IMR-90 (cell line): Measurements from ENCODE around the gene CCDC137.
A peak's percentile ranks its signal among the peaks of the same experiment; 100 is the strongest.

ENCODE experiments used
- BHLHE40 ChIP-seq: fragments of 150-350 bp; IDR thresholded peaks from 2 replicates; pipeline ENCODE4 v1.6.1; 2016; ENCODE audit warnings: mild to moderate bottlenecking, low read depth, low read length
- CEBPB ChIP-seq: IDR thresholded peaks from 2 replicates; pipeline ENCODE4 v1.6.1; 2012; ENCODE audit warnings: low read depth, low read length, improper control_type of control experiment
- CHD1 ChIP-seq: IDR thresholded peaks from 2 replicates; pipeline ENCODE4 v1.6.1; 2012; ENCODE audit warnings: low read depth, low read length, improper control_type of control experiment
- FOS ChIP-seq: fragments of 150-350 bp; IDR thresholded peaks from 2 replicates; pipeline ENCODE4 v1.6.1; 2016; ENCODE audit warnings: low read depth, low read length
- MAFK ChIP-seq: IDR thresholded peaks from 2 replicates; pipeline ENCODE4 v1.6.1; 2012; ENCODE audit warnings: low read depth, low read length, improper control_type of control experiment
- MAZ ChIP-seq: IDR thresholded peaks from 2 replicates; pipeline ENCODE4 v1.6.1; 2012; ENCODE audit warnings: low read depth, mild to moderate bottlenecking, low read length, improper control_type of control experiment, moderate library complexity, borderline replicate concordance
- MXI1 ChIP-seq: IDR thresholded peaks from 2 replicates; pipeline ENCODE4 v1.6.1; 2012; ENCODE audit warnings: low read depth, mild to moderate bottlenecking, low read length, moderate library complexity, borderline replicate concordance
- NFE2L2 ChIP-seq: fragments of 150-350 bp; IDR thresholded peaks from 2 replicates; pipeline ENCODE4 v1.6.1; 2016; ENCODE audit warnings: low read depth, mild to moderate bottlenecking, low read length
- POLR2A ChIP-seq: IDR thresholded peaks from 2 replicates; pipeline ENCODE4 v1.6.1; 2012; ENCODE audit warnings: mild to moderate bottlenecking, low read depth, low read length
- RAD21 ChIP-seq: IDR thresholded peaks from 2 replicates; pipeline ENCODE4 v1.6.1; 2012; ENCODE audit warnings: low read length, improper control_type of control experiment
- RCOR1 ChIP-seq: IDR thresholded peaks from 2 replicates; pipeline ENCODE4 v1.6.1; 2012; ENCODE audit warnings: mild to moderate bottlenecking, low read length, improper control_type of control experiment; ENCODE audit not compliant: insufficient replicate concordance
- RFX5 ChIP-seq: IDR thresholded peaks from 2 replicates; pipeline ENCODE4 v1.8.0; 2012; ENCODE audit warnings: low read depth, mild to moderate bottlenecking, low read length, moderate library complexity
- USF2 ChIP-seq: fragments of 150-350 bp; IDR thresholded peaks from 2 replicates; pipeline ENCODE4 v1.6.1; 2017; ENCODE audit warnings: mild to moderate bottlenecking, antibody characterized with exemption, low read length, low read depth
- TF ChIP-seq, protein P1 (sequence below): conservative IDR thresholded peaks from 2 replicates; pipeline ENCODE4 v1.5.1; 2012; ENCODE audit warnings: mild to moderate bottlenecking, low read depth, low read length, improper control_type of control experiment

GRCh38 chr17:81666342-81667191 lies at the start of gene CCDC137, which contains the start of gene OXLD1:
- TF ChIP-seq POLR2A, result peak; percentile 81
- TF ChIP-seq, protein P1, sequence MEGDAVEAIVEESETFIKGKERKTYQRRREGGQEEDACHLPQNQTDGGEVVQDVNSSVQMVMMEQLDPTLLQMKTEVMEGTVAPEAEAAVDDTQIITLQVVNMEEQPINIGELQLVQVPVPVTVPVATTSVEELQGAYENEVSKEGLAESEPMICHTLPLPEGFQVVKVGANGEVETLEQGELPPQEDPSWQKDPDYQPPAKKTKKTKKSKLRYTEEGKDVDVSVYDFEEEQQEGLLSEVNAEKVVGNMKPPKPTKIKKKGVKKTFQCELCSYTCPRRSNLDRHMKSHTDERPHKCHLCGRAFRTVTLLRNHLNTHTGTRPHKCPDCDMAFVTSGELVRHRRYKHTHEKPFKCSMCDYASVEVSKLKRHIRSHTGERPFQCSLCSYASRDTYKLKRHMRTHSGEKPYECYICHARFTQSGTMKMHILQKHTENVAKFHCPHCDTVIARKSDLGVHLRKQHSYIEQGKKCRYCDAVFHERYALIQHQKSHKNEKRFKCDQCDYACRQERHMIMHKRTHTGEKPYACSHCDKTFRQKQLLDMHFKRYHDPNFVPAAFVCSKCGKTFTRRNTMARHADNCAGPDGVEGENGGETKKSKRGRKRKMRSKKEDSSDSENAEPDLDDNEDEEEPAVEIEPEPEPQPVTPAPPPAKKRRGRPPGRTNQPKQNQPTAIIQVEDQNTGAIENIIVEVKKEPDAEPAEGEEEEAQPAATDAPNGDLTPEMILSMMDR, result no peak
- no peak for TF ChIP-seq RAD21
- no peak for TF ChIP-seq BHLHE40
- TF ChIP-seq CEBPB, result no peak
- TF ChIP-seq MAZ, result no peak; the same call in 1 of the 2 replicates
- no peak for TF ChIP-seq RCOR1
- TF ChIP-seq CHD1, result no peak
- TF ChIP-seq USF2, result peak; percentile 36
- no peak for TF ChIP-seq MAFK
- no peak for TF ChIP-seq NFE2L2
- no peak for TF ChIP-seq RFX5
- peak; percentile 85; the same call in 1 of the 2 replicates for TF ChIP-seq MXI1
- peak; percentile 33; the same call in 1 of the 2 replicates for TF ChIP-seq FOS
